B cell (primary cell): ENCODE measurements around the gene PDIA4. TPM values are rescaled to one million over a fixed set of nuclear protein-coding genes. Genes with fewer than 3 reads are reported as not detected.

Experiments
- ATAC-seq: fragments of 200-7000 bp; cut with Tn5 transposase; one replicate; pipeline ENCODE4 v1.10.0; 2021; ENCODE audit warnings: low read depth, mild to moderate bottlenecking, moderate number of reproducible peaks, moderate library complexity
- CTCF ChIA-PET: fragments of 350-600 bp; sonication (Branson Sonifier 250); formaldehyde crosslinking; loops from one replicate; lab custom pipeline; 2021; ENCODE audit warnings: antibody characterized with exemption, inconsistent platforms; lab: Charles Lee
- POLR2A ChIA-PET: fragments of 350-600 bp; sonication (Branson Sonifier 250); formaldehyde crosslinking; loops from one replicate; lab custom pipeline; 2021; ENCODE audit warnings: antibody characterized with exemption; lab: Charles Lee
- DNase-seq: peaks from one replicate; pipeline ENCODE4 v3.0.0; 2013
- H2AFZ ChIP-seq: 2 replicates; pipeline ENCODE4 v1.6.1; 2012; ENCODE audit warnings: mild to moderate bottlenecking, low read depth, low read length; ENCODE audit not compliant: insufficient read depth, poor library complexity, severe bottlenecking
- H3K27ac ChIP-seq, 2 donors: 1 replicate in 1 of 2; 2 replicates in 1 of 2; pipeline ENCODE4 v1.5.1; 2012 to 2013; ENCODE audit warnings: low read length in 2 of 2, mild to moderate bottlenecking in 2 of 2, moderate library complexity in 1 of 2
- H3K27me3 ChIP-seq, 4 experiments: fragments of 200-600 bp in 1 of 4; sonication (generic) in 1 of 4; replicated peaks in 1 of 4; 1 replicate in 2 of 4; 2 replicates in 2 of 4; pipeline versions ENCODE4 v1.6.1 to v1.7.0; 2013 to 2016; ENCODE audit warnings: low read length in 3 of 4, mild to moderate bottlenecking in 2 of 4, mixed read lengths in 1 of 4, moderate library complexity in 1 of 4; ENCODE audit not compliant: insufficient read depth in 4 of 4, control insufficient read depth in 3 of 4; ENCODE audit errors: control extremely low read depth in 1 of 4
- H3K36me3 ChIP-seq, 2 experiments: replicated peaks in 1 of 2; 1 replicate in 1 of 2; 2 replicates in 1 of 2; pipeline versions ENCODE4 v1.6.1 to v1.7.1; 2013; ENCODE audit warnings: low read length in 1 of 2; ENCODE audit not compliant: insufficient read depth in 2 of 2, control insufficient read depth in 1 of 2; ENCODE audit errors: control extremely low read depth in 1 of 2, extremely low read depth in 1 of 2
- H3K4me1 ChIP-seq, 2 donors: fragments of 200-600 bp in 1 of 2; sonication (generic) in 1 of 2; 1 replicate in 1 of 2; 2 replicates in 1 of 2; pipeline versions ENCODE4 v1.5.1 to v1.6.1; 2013 to 2017; ENCODE audit warnings: low read length in 2 of 2; ENCODE audit not compliant: control insufficient read depth in 2 of 2, insufficient read depth in 2 of 2
- H3K4me2 ChIP-seq: replicated peaks from 2 replicates; pipeline ENCODE3; 2012; ENCODE audit warnings: mild to moderate bottlenecking, low read depth, low read length; ENCODE audit not compliant: poor library complexity, severe bottlenecking
- H3K4me3 ChIP-seq, 5 experiments: fragments of 200-600 bp in 1 of 5; sonication (generic) in 1 of 5; 1 replicate in 3 of 5; 2 replicates in 2 of 5; pipeline versions ENCODE4 v1.5.1 to v1.7.0; 2011 to 2016; ENCODE audit warnings: low read length in 4 of 5, mild to moderate bottlenecking in 4 of 5, low read depth in 2 of 5, control low read depth in 1 of 5, moderate library complexity in 1 of 5; ENCODE audit not compliant: insufficient read depth in 1 of 5; ENCODE audit errors: control extremely low read depth in 1 of 5, extremely low read depth in 1 of 5
- H3K79me2 ChIP-seq: fragments of 200-600 bp; sonication (generic); one replicate; pipeline ENCODE4 v1.6.0; 2016; ENCODE audit warnings: low read length; ENCODE audit not compliant: control insufficient read depth, insufficient read depth
- H3K9ac ChIP-seq: fragments of 200-600 bp; sonication (generic); 2 replicates; pipeline ENCODE4 v1.6.1; 2017; ENCODE audit warnings: mild to moderate bottlenecking, low read length, moderate library complexity
- H3K9me3 ChIP-seq, 3 donors: one replicate each; pipeline versions ENCODE4 v1.6.1 to v1.7.1; 2013; ENCODE audit warnings: low read length in 2 of 3; ENCODE audit not compliant: control insufficient read depth in 2 of 3, insufficient read depth in 1 of 3; ENCODE audit errors: control extremely low read depth in 1 of 3
- H4K20me1 ChIP-seq: 2 replicates; pipeline ENCODE4 v1.6.0; 2012; ENCODE audit warnings: mild to moderate bottlenecking, low read length; ENCODE audit not compliant: insufficient read depth, control insufficient read depth, poor library complexity, severe bottlenecking
- H3K27ac Mint-ChIP-seq: one replicate; pipeline ENCODE4 v1.8.0; 2021; ENCODE audit warnings: mixed read lengths
- H3K27me3 Mint-ChIP-seq: one replicate; pipeline ENCODE4 v1.8.0; 2021; ENCODE audit warnings: mixed read lengths
- H3K4me1 Mint-ChIP-seq: one replicate; pipeline ENCODE4 v1.8.0; 2021; ENCODE audit warnings: mixed read lengths
- H3K4me3 Mint-ChIP-seq: one replicate; pipeline ENCODE4 v1.8.0; 2021; ENCODE audit warnings: mixed read lengths
- H3K9me3 Mint-ChIP-seq: one replicate; pipeline ENCODE4 v1.8.0; 2022; ENCODE audit warnings: mixed read lengths; ENCODE audit not compliant: insufficient read depth
- EZH2 ChIP-seq: IDR thresholded peaks from 2 replicates; pipeline ENCODE4 v1.6.1; 2012; ENCODE audit warnings: borderline replicate concordance, low read depth, mild to moderate bottlenecking, moderate library complexity, low read length; ENCODE audit not compliant: insufficient read depth, poor library complexity, severe bottlenecking
- WGBS: methylation state at CpG from one replicate; pipeline ENCODE4 v1.1.5; 2013; ENCODE audit warnings: missing lambda C conversion rate; ENCODE audit not compliant: insufficient coverage; 5-methylcytosine and 5-hydroxymethylcytosine counted together
- intact Hi-C: fragments of 100-400 bp; cut with micrococcal nuclease; formaldehyde crosslinking; loops from one replicate; pipeline ENCODE4 v1.10.0; 2022
- polyA plus RNA-seq: library from polyadenylated mRNA; depleted of rRNA; stranded (reverse); fragments of >200 nt; gene quantifications from 2 replicates; pipeline ENCODE4 v1.2.3, GENCODE V29; 2012
- total RNA-seq, 2 donors: library from RNA; stranded (reverse); fragments of 120-200 nt in 1 of 2; gene quantifications; 1 replicate in 1 of 2; 2 replicates in 1 of 2; pipeline versions ENCODE4 v1.2.3 to v1.2.4, GENCODE V29; 2013 to 2022
- TF ChIP-seq, protein P1 (sequence below): fragments of 200-600 bp; IDR thresholded peaks from one replicate; pipeline ENCODE4 v1.8.0; 2022; ENCODE audit warnings: antibody characterized with exemption, mild to moderate bottlenecking

Gene PDIA4
- total and polyA plus RNA-seq, 2 donors (not counting 1 experiment from before 2014, with no cell fraction given): 31.6 to 34.7 TPM

- Histone ChIP-seq H2AFZ (no peak overlapping the region), H3K9ac (no peak overlapping the region), H3K4me1 (peaks cover 13 to 21% of the 10 kb centered on the region in 2 donors), H3K4me2 (no peak overlapping the region), H3K4me3 (no peak overlapping the region), H3K27me3 (no peaks in the 10 kb centered on the region), H3K36me3 (peaks cover 0 to 7% of the 10 kb centered on the region in 2 experiments), H4K20me1 (peaks cover 22% of the 10 kb centered on the region), H3K79me2 (peaks cover 67% of the 10 kb centered on the region), H3K9me3 (no peaks in the 10 kb centered on the region), H3K27ac (no peak overlapping the region)
- H3K27ac Mint-ChIP-seq: no peak overlapping the region
- no peaks in the 10 kb centered on the region for H3K27me3 Mint-ChIP-seq
- no peak for ATAC-seq
- WGBS: 96% methylated on average over 4 of the region's 7 CpGs
- no peak overlapping the region for H3K4me3 Mint-ChIP-seq
- CTCF ChIA-PET: interaction anchor here (7.8 kb wide), 1 partner anchor 18 kb away, joined by 58 read pairs; no protein-coding TSS in a partner anchor
- POLR2A ChIA-PET: no interaction called here
- H3K9me3 Mint-ChIP-seq: no peaks in the 10 kb centered on the region
- intact Hi-C loops: loop anchor here (10.0 kb wide), 1 partner anchor 241 kb away; the partner anchor contains the start of gene ZNF783
- TF ChIP-seq EZH2: no peak
- TF ChIP-seq, protein P1, sequence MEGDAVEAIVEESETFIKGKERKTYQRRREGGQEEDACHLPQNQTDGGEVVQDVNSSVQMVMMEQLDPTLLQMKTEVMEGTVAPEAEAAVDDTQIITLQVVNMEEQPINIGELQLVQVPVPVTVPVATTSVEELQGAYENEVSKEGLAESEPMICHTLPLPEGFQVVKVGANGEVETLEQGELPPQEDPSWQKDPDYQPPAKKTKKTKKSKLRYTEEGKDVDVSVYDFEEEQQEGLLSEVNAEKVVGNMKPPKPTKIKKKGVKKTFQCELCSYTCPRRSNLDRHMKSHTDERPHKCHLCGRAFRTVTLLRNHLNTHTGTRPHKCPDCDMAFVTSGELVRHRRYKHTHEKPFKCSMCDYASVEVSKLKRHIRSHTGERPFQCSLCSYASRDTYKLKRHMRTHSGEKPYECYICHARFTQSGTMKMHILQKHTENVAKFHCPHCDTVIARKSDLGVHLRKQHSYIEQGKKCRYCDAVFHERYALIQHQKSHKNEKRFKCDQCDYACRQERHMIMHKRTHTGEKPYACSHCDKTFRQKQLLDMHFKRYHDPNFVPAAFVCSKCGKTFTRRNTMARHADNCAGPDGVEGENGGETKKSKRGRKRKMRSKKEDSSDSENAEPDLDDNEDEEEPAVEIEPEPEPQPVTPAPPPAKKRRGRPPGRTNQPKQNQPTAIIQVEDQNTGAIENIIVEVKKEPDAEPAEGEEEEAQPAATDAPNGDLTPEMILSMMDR: no peak
- peaks cover 41% of the 10 kb centered on the region for H3K4me1 Mint-ChIP-seq
- no peak for DNase-seq
Measured at GRCh38 chr7:149023662-149024061, 4.6 kb downstream of the PDIA4 start.

DNA sequence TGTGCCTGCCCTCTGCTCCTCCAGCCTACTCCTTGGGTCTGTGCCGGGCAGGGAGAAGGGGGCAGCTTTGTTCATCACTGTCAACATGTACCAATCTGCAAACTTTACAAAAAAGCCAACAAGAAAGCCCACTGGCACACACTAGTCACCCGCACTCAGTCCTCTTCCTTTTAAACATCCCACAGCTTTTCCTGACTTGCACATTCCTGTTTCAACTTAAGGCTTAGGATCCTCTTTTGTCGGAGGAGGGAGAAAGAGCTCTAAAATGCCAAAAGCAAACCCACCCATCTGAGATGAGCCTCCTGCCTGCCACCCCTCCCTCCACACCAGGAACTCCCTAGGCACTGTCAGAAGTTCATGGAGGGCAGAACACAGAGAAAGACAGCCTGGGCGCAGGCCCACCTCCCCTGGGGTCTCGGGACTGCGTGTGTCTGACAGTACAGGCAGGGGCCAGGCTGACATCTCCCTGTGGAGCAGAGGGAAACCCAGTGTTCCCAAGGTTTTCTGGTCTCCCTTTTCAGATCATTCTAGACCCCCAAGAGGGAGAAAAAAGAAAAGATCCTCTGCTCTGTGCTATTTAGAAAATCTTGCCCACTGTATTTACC is 5.4 kb downstream of the PDIA4 start:
- peaks cover 64% of the 10 kb centered on the region for H3K79me2 ChIP-seq
- TF ChIP-seq, protein P1: no peak
- no peak for TF ChIP-seq EZH2
- 93% methylated on average over 6 of the region's 6 CpGs for WGBS
- H3K36me3 ChIP-seq: peaks cover 0 to 7% of the 10 kb centered on the region in 2 experiments
- H3K9me3 ChIP-seq: no peaks in the 10 kb centered on the region
- H3K4me3 ChIP-seq: no peak overlapping the region
- ATAC-seq (no peak), DNase-seq (no peak)
- no peak overlapping the region for H3K4me3 Mint-ChIP-seq
- CTCF ChIA-PET: interaction anchor here (1.0 kb wide), 1 partner anchor 17 kb away, joined by 4 read pairs; no protein-coding TSS in a partner anchor
- H3K4me2 ChIP-seq: no peak overlapping the region
- peaks cover 39% of the 10 kb centered on the region for H3K4me1 Mint-ChIP-seq
- no peak overlapping the region for H3K27ac Mint-ChIP-seq
- no peaks in the 10 kb centered on the region for H3K9me3 Mint-ChIP-seq
- peaks cover 22% of the 10 kb centered on the region for H4K20me1 ChIP-seq
- no peak overlapping the region for H2AFZ ChIP-seq
- POLR2A ChIA-PET: no interaction called here
- no peak overlapping the region for H3K9ac ChIP-seq
- no peaks in the 10 kb centered on the region for H3K27me3 Mint-ChIP-seq
- peaks cover 13 to 20% of the 10 kb centered on the region in 2 donors for H3K4me1 ChIP-seq
- intact Hi-C loops: loop anchor here (10.0 kb wide), 1 partner anchor 242 kb away; the partner anchor contains the start of gene ZNF783
- no peak overlapping the region for H3K27ac ChIP-seq
- no peaks in the 10 kb centered on the region for H3K27me3 ChIP-seq
